ENCODE measurements around the gene TXNRD2. TPM values are rescaled to one million over a fixed set of nuclear protein-coding genes. Genes with fewer than 3 reads are reported as not detected.

Gene TXNRD2
- total RNA-seq, 4 donors from 2014 or later, result 16.7 to 33.1 (median 20.3) TPM

GRCh38 chr22:19974268-19974861 is 32.7 kb upstream of the TXNRD2 start:
- ATAC-seq, result peak; percentile 16
- H3K36me3 ChIP-seq, result peaks cover 0 to 74% of the 10 kb centered on the region in 2 donors

GRCh38 chr22:19973551-19974267 is 32.1 kb upstream of the TXNRD2 start:
- peaks cover 0 to 28% (median 12%) of the 10 kb centered on the region in 3 donors for H3K4me1 ChIP-seq
- no peak overlapping the region for H3K27ac ChIP-seq
- H3K27me3 ChIP-seq, result no peaks in the 10 kb centered on the region
- H3K36me3 ChIP-seq, result peaks cover 0 to 74% of the 10 kb centered on the region in 2 donors
- H3K4me3 ChIP-seq, result no peak overlapping the region
- ATAC-seq, result no peak
- 100% methylated on average over 2 of the region's 46 CpGs; no CpG with 5 or more reads in 1 of the 2 donors for WGBS, 2 donors (ENCODE audit: low coverage in 1 of 2)
- TF ChIP-seq POLR2A (IDR thresholded peaks at IDR 0.05) (no peak), CTCF (IDR thresholded peaks at IDR 0.05) (no peak), EP300 (IDR thresholded peaks at IDR 0.05) (no peak), POLR2AphosphoS5 (IDR thresholded peaks at IDR 0.05) (no peak)
- no peaks in the 10 kb centered on the region for H3K9me3 ChIP-seq

More at GRCh38 chr22:19974268-19974861, 32.7 kb upstream of the TXNRD2 start:
- no peak overlapping the region for H3K4me3 ChIP-seq
- TF ChIP-seq POLR2A (IDR thresholded peaks at IDR 0.05) (no peak), POLR2AphosphoS5 (IDR thresholded peaks at IDR 0.05) (no peak), EP300 (IDR thresholded peaks at IDR 0.05) (no peak), CTCF (IDR thresholded peaks at IDR 0.05) (no peak)
- no peaks in the 10 kb centered on the region for H3K9me3 ChIP-seq
- 58% methylated on average over 3 of the region's 11 CpGs; no CpG with 5 or more reads in 1 of the 2 donors for WGBS, 2 donors (ENCODE audit: low coverage in 1 of 2)
- H3K4me1 ChIP-seq, result peaks cover 0 to 28% (median 12%) of the 10 kb centered on the region in 3 donors
- H3K27ac ChIP-seq, result peak overlapping the region in 3 of 4 donors; percentile 17 to 38 (median 33)
- no peaks in the 10 kb centered on the region for H3K27me3 ChIP-seq

- Histone ChIP-seq H3K9me3 (no peaks in the 10 kb centered on the region), H3K4me1 (peaks cover 0 to 28% (median 12%) of the 10 kb centered on the region in 3 donors), H3K27me3 (no peaks in the 10 kb centered on the region), H3K27ac (peak overlapping the region in 1 of 4 donors; percentile 33), H3K36me3 (peaks cover 0 to 74% of the 10 kb centered on the region in 2 donors), H3K4me3 (no peak overlapping the region)
- TF ChIP-seq EP300 (IDR thresholded peaks at IDR 0.05) (no peak), POLR2A (IDR thresholded peaks at IDR 0.05) (no peak), POLR2AphosphoS5 (IDR thresholded peaks at IDR 0.05) (no peak), CTCF (IDR thresholded peaks at IDR 0.05) (no peak)
- no peak for ATAC-seq
- 60 to 96% methylated on average over 1 to 16 of the region's 50 CpGs for WGBS, 2 donors (ENCODE audit: low coverage in 1 of 2)
These were observed 31.3 kb upstream of the TXNRD2 start for GRCh38 chr22:19972652-19973550.

- Histone ChIP-seq H3K36me3 (peaks cover 0 to 74% of the 10 kb centered on the region in 2 donors), H3K4me1 (peaks cover 0 to 28% (median 12%) of the 10 kb centered on the region in 3 donors), H3K4me3 (no peak overlapping the region), H3K27ac (peak overlapping the region in 1 of 4 donors; percentile 33), H3K9me3 (no peaks in the 10 kb centered on the region), H3K27me3 (no peaks in the 10 kb centered on the region)
- WGBS, 2 donors (ENCODE audit: low coverage in 1 of 2), result 86% methylated on average over 1 of the region's 9 CpGs; no CpG with 5 or more reads in 1 of the 2 donors
- TF ChIP-seq EP300 (IDR thresholded peaks at IDR 0.05) (no peak), CTCF (IDR thresholded peaks at IDR 0.05) (no peak), POLR2A (IDR thresholded peaks at IDR 0.05) (no peak)
- ATAC-seq, result no peak
These were observed 30.6 kb upstream of the TXNRD2 start for GRCh38 chr22:19972251-19972650.
